Thyroid gland (tissue), 4 donors: ENCODE data around the gene EMP1. TPM values are rescaled to one million over a fixed set of nuclear protein-coding genes. Genes with fewer than 3 reads are reported as not detected.
A peak's percentile ranks its signal among the peaks of the same experiment; 100 is the strongest.

Experiments used
- DNase-seq, 2 donors: peaks; one replicate each; pipeline ENCODE4 v3.0.0-alpha.2; 2019
- H3K27ac ChIP-seq, 3 donors: fragments of 200-600 bp; sonication (generic); 1 replicate in 2 of 3; 2 replicates in 1 of 3; pipeline ENCODE4 v1.5.1; 2016 to 2019; ENCODE audit warnings: mild to moderate bottlenecking in 1 of 3, moderate library complexity in 1 of 3
- H3K27me3 ChIP-seq: fragments of 200-600 bp; sonication (generic); one replicate; pipeline ENCODE4 v1.5.1; 2019
- H3K36me3 ChIP-seq, 2 donors: fragments of 200-600 bp; sonication (generic); one replicate each; pipeline ENCODE4 v1.5.1; 2016 to 2019
- H3K4me1 ChIP-seq, 2 donors: fragments of 200-600 bp; sonication (generic); one replicate each; pipeline ENCODE4 v1.5.1; 2017 to 2019
- H3K4me3 ChIP-seq, 3 donors: fragments of 200-600 bp; sonication (generic); replicated peaks in 1 of 3; 1 replicate in 2 of 3; 2 replicates in 1 of 3; pipeline ENCODE4 v1.5.1; 2016; ENCODE audit warnings: mild to moderate bottlenecking in 1 of 3
- H3K9me3 ChIP-seq: fragments of 200-600 bp; sonication (generic); one replicate; pipeline ENCODE4 v1.5.1; 2017
- CTCF ChIP-seq, 6 experiments: fragments of 200-600 bp in 3 of 6; fragments of 450-650 bp in 3 of 6; sonication (generic) in 3 of 6; IDR thresholded peaks; one replicate each; pipeline ENCODE4 v1.5.1; 2016 to 2019; ENCODE audit warnings: antibody characterized with exemption in 6 of 6, mild to moderate bottlenecking in 2 of 6, inconsistent platforms in 1 of 6, moderate library complexity in 1 of 6
- POLR2A ChIP-seq, 2 donors: fragments of 450-650 bp; IDR thresholded peaks; one replicate each; pipeline ENCODE4 v1.6.1; 2017; ENCODE audit warnings: antibody characterized with exemption in 2 of 2, mild to moderate bottlenecking in 2 of 2, moderate library complexity in 1 of 2
- WGBS, 2 donors: methylation state at CpG; one replicate each; pipeline ENCODE4 v1.1.5; 2017; 5-methylcytosine and 5-hydroxymethylcytosine counted together
- intact Hi-C: fragments of 100-400 bp; cut with DNase I; formaldehyde crosslinking; loops from one replicate; pipeline ENCODE4 v1.15.1; 2023
- total RNA-seq, 4 donors: library from RNA; depleted of rRNA; stranded (reverse); fragments of >200 nt; gene quantifications; one replicate each; pipeline ENCODE4 v1.2.3, GENCODE V29; 2016

EMP1 gene
- total RNA-seq, 4 donors from 2014 or later = 459 to 634 (median 503) TPM

- H3K27ac ChIP-seq = peak overlapping the region in 1 of 3 donors; percentile 2
- peaks cover 15 to 25% of the 10 kb centered on the region in 2 donors for H3K4me1 ChIP-seq
- 59 to 71% methylated on average over 2 of the region's 2 CpGs for WGBS, 2 donors
- H3K36me3 ChIP-seq = no peaks in the 10 kb centered on the region
- no peak for DNase-seq
- H3K4me3 ChIP-seq = no peak overlapping the region
- no peaks in the 10 kb centered on the region for H3K9me3 ChIP-seq
- intact Hi-C loops = no loop called here
- TF ChIP-seq CTCF (IDR thresholded peaks at IDR 0.05) (no peak), POLR2A (IDR thresholded peaks at IDR 0.05) (no peak)
- H3K27me3 ChIP-seq = no peaks in the 10 kb centered on the region
Measured at GRCh38 chr12:13156277-13156676, 40.2 kb upstream of the EMP1 start.

- H3K36me3 ChIP-seq = no peaks in the 10 kb centered on the region
- H3K4me1 ChIP-seq = peaks cover 9 to 16% of the 10 kb centered on the region in 2 donors
- H3K27me3 ChIP-seq = no peaks in the 10 kb centered on the region
- intact Hi-C loops = no loop called here
- H3K9me3 ChIP-seq = no peaks in the 10 kb centered on the region
- no peak overlapping the region for H3K4me3 ChIP-seq
- 89 to 92% methylated on average over 3 of the region's 3 CpGs for WGBS, 2 donors
- no peak for DNase-seq
- TF ChIP-seq POLR2A (IDR thresholded peaks at IDR 0.05) = no peak
- TF ChIP-seq CTCF (IDR thresholded peaks at IDR 0.05) = peak in 1 of 6 experiments; percentile 14
- no peak overlapping the region for H3K27ac ChIP-seq
Measured at GRCh38 chr12:13161172-13161571, 35.4 kb upstream of the EMP1 start.

- H3K4me3 ChIP-seq = no peak overlapping the region
- WGBS, 2 donors = 97 to 98% methylated on average over 4 of the region's 4 CpGs
- peaks cover 9 to 13% of the 10 kb centered on the region in 2 donors for H3K4me1 ChIP-seq
- DNase-seq = no peak
- no peaks in the 10 kb centered on the region for H3K27me3 ChIP-seq
- no peak overlapping the region for H3K27ac ChIP-seq
- H3K9me3 ChIP-seq = no peaks in the 10 kb centered on the region
- intact Hi-C loops = no loop called here
- TF ChIP-seq CTCF (IDR thresholded peaks at IDR 0.05) = no peak
- no peak for TF ChIP-seq POLR2A (IDR thresholded peaks at IDR 0.05)
- no peaks in the 10 kb centered on the region for H3K36me3 ChIP-seq
Measured at GRCh38 chr12:13162904-13163303, 33.6 kb upstream of the EMP1 start.

GRCh38 chr12:13163868-13164635 lies 32.5 kb upstream of the EMP1 start:
- no peaks in the 10 kb centered on the region for H3K9me3 ChIP-seq
- no peak overlapping the region for H3K27ac ChIP-seq
- TF ChIP-seq CTCF (IDR thresholded peaks at IDR 0.05) = no peak
- intact Hi-C loops = no loop called here
- 91% methylated on average over 8 of the region's 8 CpGs for WGBS, 2 donors
- no peak overlapping the region for H3K4me3 ChIP-seq
- no peak for DNase-seq
- peaks cover 9 to 13% of the 10 kb centered on the region in 2 donors for H3K4me1 ChIP-seq
- H3K27me3 ChIP-seq = no peaks in the 10 kb centered on the region
- no peaks in the 10 kb centered on the region for H3K36me3 ChIP-seq

- WGBS, 2 donors = 68% methylated on average over 5 of the region's 5 CpGs
- H3K36me3 ChIP-seq = no peaks in the 10 kb centered on the region
- no peak overlapping the region for H3K4me3 ChIP-seq
- H3K27ac ChIP-seq = peak overlapping the region in 2 of 3 donors; percentile 44 to 72
- DNase-seq = no peak
- peaks cover 9 to 13% of the 10 kb centered on the region in 2 donors for H3K4me1 ChIP-seq
- TF ChIP-seq CTCF (IDR thresholded peaks at IDR 0.05) = no peak
- no peak for TF ChIP-seq POLR2A (IDR thresholded peaks at IDR 0.05)
- intact Hi-C loops = no loop called here
- no peaks in the 10 kb centered on the region for H3K9me3 ChIP-seq
- no peaks in the 10 kb centered on the region for H3K27me3 ChIP-seq
Measured at GRCh38 chr12:13164921-13165616, 31.5 kb upstream of the EMP1 start.
